BLaER1 treated with 17β-estradiol and CSF1 and Interleukin-3, amounts not matched to agents 10 nM and 100 nM (cell line): ENCODE data around the gene OPCML.

Experiments used
- H3K27ac ChIP-seq, 11 experiments: shearing (Covaris generic); formaldehyde crosslinking; 2 replicates each; pipeline ENCODE4 v1.8.1; 2022
- H3K27me3 ChIP-seq, 11 experiments: shearing (Covaris generic); formaldehyde crosslinking; 2 replicates each; pipeline ENCODE4 v1.8.1; 2022
- H3K36me3 ChIP-seq, 11 experiments: shearing (Covaris generic); formaldehyde crosslinking; 2 replicates each; pipeline ENCODE4 v1.8.1; 2022
- H3K4me1 ChIP-seq, 10 experiments: shearing (Covaris generic); formaldehyde crosslinking; 2 replicates each; pipeline ENCODE4 v1.8.1; 2022
- H3K4me2 ChIP-seq, 11 experiments: shearing (Covaris generic); formaldehyde crosslinking; 2 replicates each; pipeline ENCODE4 v1.8.1; 2022
- H3K4me3 ChIP-seq, 10 experiments: shearing (Covaris generic); formaldehyde crosslinking; 2 replicates each; pipeline ENCODE4 v1.8.1; 2022
- H3K9ac ChIP-seq, 11 experiments: shearing (Covaris generic); formaldehyde crosslinking; 2 replicates each; pipeline ENCODE4 v1.8.1; 2022
- H3K9me3 ChIP-seq, 11 experiments: shearing (Covaris generic); formaldehyde crosslinking; replicated peaks in 1 of 11; 2 replicates each; pipeline ENCODE4 v1.8.1; 2022
- H4K20me1 ChIP-seq, 11 experiments: shearing (Covaris generic); formaldehyde crosslinking; 2 replicates each; pipeline ENCODE4 v1.8.1; 2022
- Cebpa-rat ChIP-seq, 11 experiments: shearing (Covaris generic); IDR thresholded peaks; 2 replicates each; pipeline ENCODE4 v1.8.1; 2022

The OPCML gene

DNA sequence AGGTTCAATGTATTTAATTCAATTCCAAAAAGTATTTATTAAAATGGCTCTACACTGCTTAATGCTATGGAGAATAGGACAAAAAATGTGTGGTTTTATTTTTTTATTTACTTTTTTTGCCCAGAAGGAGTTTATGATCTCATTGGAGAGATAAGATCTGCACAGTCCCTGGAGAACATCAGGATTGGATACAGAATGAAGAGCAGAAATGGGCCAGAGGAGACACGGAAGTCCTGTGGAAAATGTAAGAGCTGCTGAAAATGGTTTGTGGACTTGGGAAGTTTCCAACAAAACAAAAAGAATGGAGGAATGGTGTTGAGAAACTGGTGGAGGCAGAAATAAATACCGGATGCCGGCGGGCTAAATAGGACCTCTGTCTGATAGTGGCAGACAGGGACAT lies 554.6 kb downstream of the OPCML start:
- H3K27ac ChIP-seq = no peak overlapping the region
- no peak overlapping the region for H3K4me2 ChIP-seq
- H4K20me1 ChIP-seq = no peaks in the 10 kb centered on the region
- no peak overlapping the region for H3K4me3 ChIP-seq
- peaks cover 0 to 20% (median 0%) of the 10 kb centered on the region in 11 experiments; a peak in 3 of 22 replicates for H3K27me3 ChIP-seq
- TF ChIP-seq Cebpa-rat (IDR thresholded peaks at IDR 0.05) = no peak
- no peaks in the 10 kb centered on the region for H3K9me3 ChIP-seq
- H3K9ac ChIP-seq = no peak overlapping the region
- H3K4me1 ChIP-seq = peaks cover 0 to 4% (median 3%) of the 10 kb centered on the region in 10 experiments; a peak in 9 of 20 replicates
- no peaks in the 10 kb centered on the region for H3K36me3 ChIP-seq

DNA sequence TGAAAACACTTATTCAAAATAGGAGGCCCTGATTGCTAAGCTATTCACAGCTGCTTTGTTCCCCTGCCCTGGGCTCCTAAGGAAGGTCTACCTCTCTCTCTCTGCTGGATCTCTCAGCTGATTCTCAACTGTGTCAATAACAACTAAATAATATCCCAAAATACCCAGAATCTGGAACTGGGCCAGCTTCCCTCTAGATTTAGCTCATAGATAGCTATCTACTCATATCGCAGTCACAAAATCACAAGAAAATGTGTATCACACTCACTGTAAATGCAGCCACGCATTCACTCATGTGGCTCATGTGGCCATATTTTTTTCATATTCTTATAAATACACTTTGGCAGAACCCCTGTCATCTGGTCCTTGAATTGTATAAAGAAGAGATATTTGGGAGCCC lies 555.1 kb downstream of the OPCML start:
- H3K4me2 ChIP-seq = no peak overlapping the region
- H3K27me3 ChIP-seq = peaks cover 0 to 15% (median 0%) of the 10 kb centered on the region in 11 experiments; a peak in 3 of 22 replicates
- peaks cover 0 to 9% (median 8%) of the 10 kb centered on the region in 10 experiments; a peak in 14 of 20 replicates for H3K4me1 ChIP-seq
- H3K9me3 ChIP-seq = no peaks in the 10 kb centered on the region
- H3K4me3 ChIP-seq = no peak overlapping the region
- H3K36me3 ChIP-seq = no peaks in the 10 kb centered on the region
- no peak for TF ChIP-seq Cebpa-rat (IDR thresholded peaks at IDR 0.05)
- no peaks in the 10 kb centered on the region for H4K20me1 ChIP-seq
- H3K9ac ChIP-seq = no peak overlapping the region
- no peak overlapping the region for H3K27ac ChIP-seq

DNA sequence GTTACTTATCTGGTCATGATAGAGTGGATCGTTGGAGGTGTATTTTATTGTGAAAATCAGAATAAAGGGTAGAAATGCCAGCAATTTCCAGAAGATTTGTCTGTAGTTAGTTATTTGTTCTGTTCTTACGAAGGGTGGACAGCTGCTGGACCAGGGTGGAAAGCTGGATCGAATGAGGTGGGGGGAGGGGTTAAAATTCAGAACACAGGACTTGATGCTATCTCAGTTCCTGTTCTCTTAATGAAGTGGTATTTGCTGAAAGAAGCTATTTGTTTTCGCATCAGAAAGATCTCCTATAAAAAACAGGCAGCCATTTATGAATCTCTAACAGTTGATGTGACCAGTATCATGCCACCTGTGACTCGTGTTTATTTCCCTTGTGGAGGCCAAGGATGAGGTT lies 556.2 kb downstream of the OPCML start:
- H3K9ac ChIP-seq = no peak overlapping the region
- no peaks in the 10 kb centered on the region for H3K9me3 ChIP-seq
- H3K36me3 ChIP-seq = no peaks in the 10 kb centered on the region
- H3K4me1 ChIP-seq = peaks cover 0 to 16% (median 10%) of the 10 kb centered on the region in 10 experiments; a peak in 14 of 20 replicates
- no peak overlapping the region for H3K4me2 ChIP-seq
- H3K27me3 ChIP-seq = peaks cover 0 to 7% (median 0%) of the 10 kb centered on the region in 11 experiments; a peak in 2 of 22 replicates
- no peaks in the 10 kb centered on the region for H4K20me1 ChIP-seq
- no peak overlapping the region for H3K4me3 ChIP-seq
- no peak for TF ChIP-seq Cebpa-rat (IDR thresholded peaks at IDR 0.05)
- no peak overlapping the region for H3K27ac ChIP-seq

DNA sequence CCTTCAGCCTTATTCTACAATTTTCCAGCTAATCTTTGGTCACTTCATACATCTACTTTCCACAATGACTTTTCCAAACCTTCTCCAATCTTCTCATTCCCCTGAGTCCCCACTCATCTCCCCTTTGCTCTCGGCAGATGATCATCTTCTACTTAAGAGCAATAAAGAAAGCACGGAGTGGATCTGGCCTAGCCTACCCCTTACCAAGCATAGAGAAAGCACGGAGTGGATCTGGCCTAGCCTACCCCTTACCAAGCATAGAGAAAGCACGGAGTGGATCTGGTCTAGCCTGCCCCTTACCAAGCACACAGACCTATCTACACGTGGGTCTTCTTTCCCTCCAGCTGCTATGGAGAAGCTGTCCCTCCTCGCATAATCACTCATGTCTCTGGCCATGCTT lies 558.6 kb downstream of the OPCML start:
- no peak overlapping the region for H3K27ac ChIP-seq
- no peak overlapping the region for H3K9ac ChIP-seq
- no peaks in the 10 kb centered on the region for H4K20me1 ChIP-seq
- no peaks in the 10 kb centered on the region for H3K9me3 ChIP-seq
- H3K4me1 ChIP-seq = peaks cover 0 to 16% (median 10%) of the 10 kb centered on the region in 10 experiments; a peak in 14 of 20 replicates
- no peak for TF ChIP-seq Cebpa-rat (IDR thresholded peaks at IDR 0.05)
- H3K4me3 ChIP-seq = no peak overlapping the region
- no peaks in the 10 kb centered on the region for H3K36me3 ChIP-seq
- H3K27me3 ChIP-seq = no peaks in the 10 kb centered on the region; a peak in 1 of 22 replicates
- H3K4me2 ChIP-seq = no peak overlapping the region

DNA sequence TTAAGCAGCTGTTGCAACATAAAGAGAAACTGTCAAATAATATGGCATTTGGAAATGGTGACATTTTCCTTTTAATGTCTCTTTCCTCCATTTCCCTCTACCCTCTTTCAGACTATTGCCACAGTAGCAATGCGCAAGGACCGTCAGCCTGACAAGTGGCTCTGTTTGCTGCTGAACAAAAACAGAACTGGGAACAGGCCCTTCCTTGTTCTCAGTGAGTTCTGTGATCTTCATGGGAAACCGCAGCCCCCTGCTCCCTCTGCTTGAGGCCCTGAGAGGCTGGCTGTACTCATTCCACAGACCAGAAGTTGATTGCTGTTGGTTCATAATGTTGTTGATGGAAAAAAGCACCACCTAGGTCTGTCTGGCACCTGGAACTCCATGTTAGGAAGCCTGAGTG lies 559.7 kb downstream of the OPCML start:
- Histone ChIP-seq H3K27me3 (no peaks in the 10 kb centered on the region; a peak in 1 of 22 replicates), H3K4me1 (peaks cover 0 to 16% (median 10%) of the 10 kb centered on the region in 10 experiments; a peak in 14 of 20 replicates), H3K4me3 (no peak overlapping the region), H3K4me2 (peak overlapping the region in 4 of 11 experiments; percentile 0 to 37 (median 12); a peak in 6 of 22 replicates), H4K20me1 (no peaks in the 10 kb centered on the region), H3K36me3 (no peaks in the 10 kb centered on the region), H3K27ac (no peak overlapping the region), H3K9ac (no peak overlapping the region), H3K9me3 (no peaks in the 10 kb centered on the region)
- no peak; a peak in 1 of 22 replicates for TF ChIP-seq Cebpa-rat (IDR thresholded peaks at IDR 0.05)

DNA sequence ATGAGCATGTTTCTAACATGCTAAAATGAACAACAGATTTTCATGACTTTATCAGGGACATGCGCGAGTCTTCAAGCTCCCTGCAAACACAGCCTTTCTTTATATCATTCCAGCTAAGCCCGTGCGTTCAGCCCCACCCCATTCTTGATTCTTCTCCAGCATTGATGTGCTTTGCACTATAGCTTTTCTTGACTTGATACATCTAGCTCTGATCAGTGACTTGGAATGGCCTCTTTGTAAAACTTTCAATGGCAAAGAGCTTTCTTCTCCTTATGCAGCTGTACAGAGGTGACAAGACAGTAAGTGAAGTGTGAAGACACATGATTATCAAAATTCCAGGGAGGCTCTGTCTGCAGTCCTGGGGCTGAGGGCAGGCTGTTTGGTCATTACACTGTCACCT lies 561.0 kb downstream of the OPCML start:
- no peaks in the 10 kb centered on the region for H4K20me1 ChIP-seq
- no peak overlapping the region for H3K27ac ChIP-seq
- H3K4me3 ChIP-seq = no peak overlapping the region
- no peaks in the 10 kb centered on the region for H3K36me3 ChIP-seq
- peaks cover 0 to 16% (median 10%) of the 10 kb centered on the region in 10 experiments; a peak in 14 of 20 replicates for H3K4me1 ChIP-seq
- no peak overlapping the region; a peak in 1 of 22 replicates for H3K4me2 ChIP-seq
- no peak for TF ChIP-seq Cebpa-rat (IDR thresholded peaks at IDR 0.05)
- H3K9me3 ChIP-seq = no peaks in the 10 kb centered on the region
- no peak overlapping the region for H3K9ac ChIP-seq
- no peaks in the 10 kb centered on the region for H3K27me3 ChIP-seq

DNA sequence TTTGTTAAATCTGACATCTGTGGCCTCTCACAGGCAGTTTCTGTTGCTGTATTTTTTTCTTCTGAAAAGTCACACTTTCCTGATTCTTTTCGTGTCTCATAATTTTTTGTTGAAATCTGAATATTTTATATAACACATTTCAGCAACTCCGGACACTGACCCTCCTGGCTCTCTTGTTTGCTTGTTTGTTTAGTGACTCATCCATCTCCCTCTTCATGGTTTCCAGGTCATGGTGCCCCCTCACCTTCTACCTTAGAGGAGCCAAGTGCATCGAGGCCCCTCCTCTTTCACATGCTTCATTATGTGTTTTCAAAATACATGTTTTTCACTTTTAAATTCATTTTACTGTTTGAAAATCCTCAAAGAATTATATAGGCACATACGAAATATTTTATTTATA lies 562.4 kb downstream of the OPCML start:
- Histone ChIP-seq H3K9me3 (peaks cover 0 to 8% (median 5%) of the 10 kb centered on the region in 11 experiments; a peak in 7 of 22 replicates), H3K4me1 (peaks cover 0 to 16% (median 10%) of the 10 kb centered on the region in 10 experiments; a peak in 14 of 20 replicates), H3K4me3 (no peak overlapping the region), H3K27ac (no peak overlapping the region), H3K36me3 (no peaks in the 10 kb centered on the region), H3K4me2 (no peak overlapping the region), H4K20me1 (no peaks in the 10 kb centered on the region), H3K9ac (no peak overlapping the region), H3K27me3 (no peaks in the 10 kb centered on the region)
- no peak for TF ChIP-seq Cebpa-rat (IDR thresholded peaks at IDR 0.05)

DNA sequence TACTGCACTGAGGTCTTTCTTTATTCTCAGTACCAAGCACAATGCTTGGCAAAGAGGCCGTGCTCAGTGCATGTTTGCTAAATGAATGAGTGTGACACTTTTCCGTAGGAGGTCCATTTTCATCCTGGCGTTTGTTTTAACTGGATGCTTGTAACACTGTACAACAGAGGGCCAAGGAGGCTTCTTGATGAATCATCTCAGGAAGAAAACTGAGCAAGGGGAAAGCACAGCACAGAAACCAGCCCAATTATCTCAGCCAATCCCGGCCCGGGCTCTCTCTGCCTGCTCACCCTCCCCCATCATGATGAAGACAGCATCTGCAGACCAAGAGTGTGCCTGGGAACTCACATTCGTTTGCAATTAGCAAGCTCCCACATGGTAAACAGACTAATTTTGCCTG lies 570.3 kb downstream of the OPCML start:
- Histone ChIP-seq H3K4me3 (no peak overlapping the region), H3K4me1 (peaks cover 0 to 3% (median under 1%) of the 10 kb centered on the region in 10 experiments; a peak in 5 of 20 replicates), H3K9me3 (peaks cover 0 to 14% (median 8%) of the 10 kb centered on the region in 11 experiments; a peak in 8 of 22 replicates), H3K9ac (no peak overlapping the region), H4K20me1 (no peaks in the 10 kb centered on the region), H3K27ac (no peak overlapping the region), H3K36me3 (no peaks in the 10 kb centered on the region), H3K4me2 (no peak overlapping the region), H3K27me3 (no peaks in the 10 kb centered on the region)
- TF ChIP-seq Cebpa-rat (IDR thresholded peaks at IDR 0.05) = no peak

DNA sequence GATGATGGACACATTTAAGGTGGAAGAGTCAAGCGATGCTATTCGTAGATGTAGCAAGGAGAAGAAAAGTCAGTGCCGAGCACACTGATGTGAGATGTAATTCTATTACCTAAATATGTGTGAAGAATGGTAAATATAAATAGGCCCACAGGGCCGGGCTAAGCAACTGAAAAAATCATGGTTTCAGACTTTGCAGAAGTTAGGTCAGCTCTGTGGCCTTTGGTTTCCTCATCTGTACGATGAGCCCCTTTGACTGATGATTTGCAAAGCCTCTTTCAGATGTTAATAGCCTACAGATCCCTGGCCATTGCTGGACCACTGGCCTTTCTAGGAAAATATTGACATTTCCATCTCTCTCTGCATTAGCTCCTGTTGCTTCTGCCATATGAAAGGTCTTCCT lies 570.8 kb downstream of the OPCML start:
- H3K36me3 ChIP-seq = no peaks in the 10 kb centered on the region
- H3K27ac ChIP-seq = no peak overlapping the region
- H3K9me3 ChIP-seq = peaks cover 0 to 14% (median 8%) of the 10 kb centered on the region in 11 experiments; a peak in 8 of 22 replicates
- H4K20me1 ChIP-seq = no peaks in the 10 kb centered on the region
- no peak overlapping the region for H3K9ac ChIP-seq
- H3K4me3 ChIP-seq = no peak overlapping the region
- H3K4me2 ChIP-seq = no peak overlapping the region
- peaks cover 0 to 8% (median 4%) of the 10 kb centered on the region in 10 experiments; a peak in 5 of 20 replicates for H3K4me1 ChIP-seq
- TF ChIP-seq Cebpa-rat (IDR thresholded peaks at IDR 0.05) = no peak
- no peaks in the 10 kb centered on the region for H3K27me3 ChIP-seq
